Measurements from ENCODE around the gene CCDC73.
A peak's percentile ranks its signal among the peaks of the same experiment; 100 is the strongest.
"Not testable (repeated sequence)": the region's sequence is repeated elsewhere in the genome, so short reads cannot be mapped to it uniquely, and the experiment has no call there.

Gene CCDC73

DNA sequence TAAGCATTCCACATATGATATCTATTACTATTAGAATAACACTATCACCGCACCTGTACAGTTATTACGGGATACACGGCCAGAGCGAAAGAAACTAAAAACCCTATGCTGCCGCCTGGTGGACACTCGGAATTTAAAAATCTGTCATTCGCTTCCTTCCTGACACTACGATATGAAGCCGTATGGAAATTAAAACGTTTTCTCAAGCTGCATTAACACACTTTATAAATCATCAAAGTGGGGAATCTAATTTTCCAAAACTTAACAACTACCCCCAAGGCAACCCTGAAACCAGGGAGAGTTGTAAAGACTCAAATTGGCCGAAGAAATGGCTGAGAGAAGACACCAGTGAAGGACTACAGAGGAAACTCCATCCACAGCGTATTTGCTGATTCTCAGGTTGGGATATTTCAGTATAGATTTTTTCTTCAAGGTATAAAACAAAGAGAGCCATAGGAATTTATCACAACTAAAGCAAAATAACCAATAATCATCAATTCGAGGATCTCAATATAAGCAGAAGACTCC, 1.4 kb downstream of the CCDC73 start:
- peak; percentile 54 to 67 for DNase-seq

DNA sequence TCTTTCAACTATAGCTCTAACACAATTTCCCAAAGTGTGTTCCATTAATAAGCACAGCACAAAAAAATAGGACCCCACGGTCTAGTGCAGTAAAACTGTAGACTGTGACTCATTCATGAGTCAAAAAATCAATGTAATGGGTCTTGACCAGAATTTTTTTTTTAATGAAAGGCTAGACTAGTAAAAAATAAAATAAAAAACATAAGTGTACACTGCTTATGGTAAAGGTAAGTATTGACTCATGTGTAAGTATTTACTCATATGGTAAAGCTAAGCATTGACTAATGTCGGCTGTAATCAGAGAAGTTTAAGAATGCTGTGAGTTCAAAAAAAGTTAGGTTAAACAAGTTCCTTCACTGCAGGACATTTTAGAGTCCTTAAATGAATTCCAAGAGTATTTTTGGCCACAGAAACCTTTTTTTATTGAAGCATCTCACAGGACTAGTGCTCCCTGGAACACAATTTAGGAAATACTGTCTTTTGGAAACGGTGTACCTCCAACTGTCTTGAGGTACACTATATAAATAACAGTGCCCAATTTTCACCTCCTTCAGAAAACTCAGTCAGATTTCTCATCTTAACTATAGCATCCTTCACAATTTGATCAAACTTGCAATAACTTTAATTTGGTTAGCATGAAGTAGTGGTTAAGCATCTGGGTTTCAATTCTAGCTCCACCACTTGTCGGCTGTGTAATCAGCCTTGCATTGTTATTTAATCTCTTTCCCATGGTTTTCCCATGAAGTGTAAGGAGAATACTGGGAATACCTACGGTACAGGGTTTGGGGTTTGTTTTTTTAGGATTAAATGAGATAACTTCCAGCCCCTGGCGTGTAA, 2.1 kb downstream of the CCDC73 start:
- no peak for DNase-seq

DNA sequence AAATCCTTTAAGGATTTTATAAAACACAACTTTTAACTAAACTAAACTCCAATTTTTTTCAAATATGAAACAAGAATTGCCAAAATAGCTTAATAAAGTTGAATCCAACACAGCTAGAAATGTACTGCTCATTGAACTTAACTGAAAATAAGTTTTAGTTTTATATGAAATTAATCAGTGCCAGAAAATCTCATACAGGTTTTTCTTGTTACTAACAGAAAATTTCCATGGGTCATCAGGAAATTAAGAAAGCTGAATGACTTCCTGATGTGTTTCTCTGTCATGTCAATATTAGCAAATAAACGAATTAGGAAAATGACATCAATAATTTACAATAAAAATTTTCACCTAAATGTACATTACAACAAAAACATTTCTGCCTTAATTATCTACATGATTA, 3.5 kb downstream of the CCDC73 start:
- DNase-seq: no peak

DNA sequence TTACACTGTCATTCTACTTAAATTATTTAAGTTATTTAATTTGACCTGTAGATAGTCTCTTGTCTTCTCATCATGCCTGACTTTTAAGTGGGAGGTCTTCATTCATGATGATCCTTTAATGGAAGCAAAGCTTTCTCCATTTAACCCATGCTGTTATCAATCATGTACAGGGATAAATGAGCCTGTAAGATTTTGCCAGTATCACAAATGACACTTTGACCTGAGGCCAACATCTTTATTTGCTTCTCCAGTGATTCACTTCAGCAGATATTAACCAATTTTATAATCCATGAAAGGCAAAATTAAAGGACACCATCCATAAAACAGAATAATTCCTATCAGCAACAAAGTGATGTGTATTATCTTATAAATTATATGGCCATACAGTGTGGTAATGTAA, 7.7 kb downstream of the CCDC73 start:
- no peak for DNase-seq

DNA sequence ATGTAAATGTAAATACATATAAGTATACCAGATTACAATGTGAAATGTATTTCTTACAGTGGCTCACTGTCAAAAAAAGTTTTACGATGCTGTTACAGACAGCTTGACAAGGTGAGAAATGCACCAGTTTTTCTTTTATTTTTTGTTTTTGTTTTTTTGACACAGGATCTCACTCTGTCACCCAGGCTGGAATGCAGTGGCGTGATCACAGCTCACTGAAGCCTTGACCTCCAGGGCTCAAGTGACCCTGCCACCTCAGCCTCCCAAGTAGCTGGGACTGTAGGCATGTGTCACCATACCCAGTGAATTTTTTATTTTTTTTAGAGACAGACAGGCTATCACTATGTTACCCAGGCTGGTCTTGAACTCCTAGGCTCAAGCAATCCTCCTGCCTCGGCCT, 9.2 kb downstream of the CCDC73 start:
- DNase-seq: no peak

DNA sequence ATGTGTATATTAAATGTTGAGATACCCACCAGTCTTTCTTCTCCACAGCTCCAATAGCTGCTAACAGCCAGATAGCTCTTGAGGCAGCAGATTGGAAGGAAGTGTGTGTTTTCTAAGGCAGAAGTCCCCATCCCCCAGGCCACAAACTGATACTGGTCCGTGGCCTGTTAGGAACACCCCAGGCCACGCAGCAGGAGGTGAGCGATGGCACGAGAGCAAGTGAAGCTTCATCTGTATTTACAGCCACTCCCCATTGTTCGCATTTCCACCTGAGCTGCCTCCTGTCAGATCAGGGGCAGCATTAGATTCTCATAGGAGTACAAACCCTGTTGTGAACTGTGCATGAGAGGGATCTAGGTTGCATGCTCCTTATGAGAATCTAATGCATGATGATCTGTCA, 12.7 kb downstream of the CCDC73 start:
- DNase-seq: no peak

DNA sequence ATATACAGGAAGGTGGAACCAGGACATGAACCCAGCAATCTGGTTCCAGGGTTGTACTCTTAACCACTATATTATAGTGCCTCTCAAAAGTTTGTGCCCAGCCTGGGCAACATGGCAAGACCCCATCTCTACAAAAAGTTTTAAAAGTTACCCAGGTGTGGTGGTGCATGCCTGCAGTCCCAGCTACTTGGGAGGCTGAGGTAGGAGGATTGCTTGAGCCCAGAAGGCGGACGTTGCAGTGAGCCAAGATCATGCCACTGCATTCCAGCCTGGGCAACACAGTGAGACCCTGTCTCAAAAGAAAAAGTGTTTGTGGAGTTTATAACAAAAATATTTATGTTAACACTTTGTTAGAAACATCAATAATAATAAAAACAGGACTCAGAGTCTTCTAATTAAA, 13.6 kb downstream of the CCDC73 start:
- DNase-seq: not testable (repeated sequence)

DNA sequence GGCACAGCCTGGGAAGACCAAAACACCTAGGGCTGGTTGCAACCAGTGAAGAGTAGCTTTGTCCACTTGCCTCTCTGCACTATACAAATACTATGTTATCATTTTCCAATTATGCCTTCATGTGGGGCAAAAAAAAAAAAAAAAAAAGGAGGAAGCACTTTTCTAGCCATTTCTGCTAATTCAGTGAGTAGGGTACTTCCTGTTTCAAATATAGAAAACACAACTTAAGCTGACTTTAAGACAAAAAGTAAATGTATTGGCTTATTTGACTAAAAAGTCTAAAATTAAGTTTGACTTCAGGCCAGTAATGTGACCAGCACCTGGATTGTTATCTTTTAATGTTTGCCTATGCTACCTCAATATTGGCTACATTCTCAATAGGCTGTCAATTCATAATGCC, 15.3 kb downstream of the CCDC73 start:
- DNase-seq: no peak

DNA sequence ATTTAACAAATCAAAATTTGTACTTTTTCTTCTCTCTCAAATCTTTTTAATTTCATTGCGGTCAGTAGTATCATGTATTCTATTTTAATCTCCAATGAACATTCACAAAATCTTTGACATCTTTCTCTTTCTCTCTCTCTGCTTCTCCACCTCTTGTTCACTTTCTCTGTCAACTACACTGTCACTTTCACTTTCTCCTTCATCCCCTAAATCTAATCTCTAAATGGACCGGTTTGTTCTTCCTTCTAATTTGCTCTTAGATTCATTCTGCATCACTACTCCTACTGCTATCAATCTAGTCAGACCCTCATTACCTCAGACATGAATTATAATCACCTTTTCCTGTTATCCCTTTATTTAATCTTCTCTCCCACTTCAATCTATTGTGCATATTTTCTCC, 18.6 kb downstream of the CCDC73 start:
- no peak for DNase-seq

DNA sequence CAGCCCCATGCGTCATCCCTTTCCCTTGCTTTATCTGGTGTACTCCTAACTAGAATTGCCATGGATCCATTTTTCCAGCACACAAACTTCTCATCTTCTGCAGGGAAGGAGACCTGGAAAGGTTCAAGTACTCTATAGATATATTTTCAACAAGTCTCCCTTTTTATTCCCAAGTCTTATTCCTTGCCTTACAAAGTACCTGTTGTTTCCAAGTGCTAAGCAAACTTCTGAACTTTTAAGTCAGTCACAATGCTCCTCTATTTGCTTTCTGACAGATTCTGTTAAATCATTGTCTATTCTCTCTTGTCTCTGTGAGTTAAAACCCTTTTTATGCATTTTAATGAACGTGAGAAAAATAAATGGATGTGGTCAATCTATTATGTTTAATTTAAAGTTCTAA, 20.4 kb downstream of the CCDC73 start:
- no peak for DNase-seq

DNA sequence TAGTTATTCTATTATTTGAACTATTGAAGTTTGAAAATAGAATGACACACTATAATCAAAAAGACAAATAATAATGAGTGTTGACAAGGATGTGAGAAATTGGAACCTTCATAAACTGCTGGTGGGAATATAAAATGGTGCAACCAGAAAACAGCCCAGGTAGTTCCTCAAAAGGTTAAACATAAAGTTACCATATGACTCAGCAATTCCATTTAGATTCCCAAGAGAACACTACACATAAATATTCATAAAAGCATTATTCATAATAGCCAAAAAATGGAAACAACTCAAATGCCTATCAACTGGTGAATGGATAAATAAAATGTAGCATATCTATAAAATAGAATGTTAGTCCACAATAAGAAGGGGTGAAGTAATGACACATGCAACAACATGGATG, 21.7 kb downstream of the CCDC73 start:
- no peak for DNase-seq

DNA sequence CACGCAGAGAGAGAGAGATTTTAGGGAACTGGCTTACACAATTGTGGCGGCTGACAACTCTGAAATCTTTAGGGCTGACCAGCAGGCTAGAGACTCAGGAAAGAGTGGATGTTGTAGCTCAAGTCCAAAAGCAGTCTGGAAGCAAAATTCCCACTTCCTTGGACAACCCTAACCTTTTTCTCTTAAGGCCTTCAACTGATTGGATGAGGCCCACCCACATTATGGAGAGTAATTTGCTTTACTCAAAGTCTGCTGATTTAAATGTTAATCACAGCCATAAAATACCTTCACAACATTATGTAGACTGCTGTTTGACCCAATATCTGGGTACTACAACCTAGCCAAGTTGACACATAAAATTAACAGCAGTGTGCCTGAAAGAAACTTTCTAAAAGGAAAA, 32.7 kb downstream of the CCDC73 start:
- DNase-seq: not testable (repeated sequence)

DNA sequence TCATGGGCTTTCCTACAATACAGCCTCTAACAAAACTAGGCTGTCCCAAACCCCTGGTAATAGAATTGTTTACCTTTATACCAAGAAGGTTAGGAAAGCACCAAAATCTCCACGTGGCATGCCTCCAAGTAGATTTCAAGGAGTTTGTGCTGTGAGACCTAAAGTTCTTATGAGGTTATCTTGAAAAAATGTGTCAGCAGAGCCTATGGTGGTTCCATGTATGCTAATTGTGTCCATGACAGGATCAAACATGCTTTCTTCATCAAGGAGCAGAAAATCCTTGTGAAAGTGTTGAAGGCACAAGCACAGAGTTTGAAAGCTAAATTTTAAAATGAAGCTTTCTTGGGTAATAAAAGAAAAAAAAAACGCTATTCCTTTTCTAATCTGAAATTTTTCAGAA, 36.2 kb downstream of the CCDC73 start:
- DNase-seq: no peak

DNA sequence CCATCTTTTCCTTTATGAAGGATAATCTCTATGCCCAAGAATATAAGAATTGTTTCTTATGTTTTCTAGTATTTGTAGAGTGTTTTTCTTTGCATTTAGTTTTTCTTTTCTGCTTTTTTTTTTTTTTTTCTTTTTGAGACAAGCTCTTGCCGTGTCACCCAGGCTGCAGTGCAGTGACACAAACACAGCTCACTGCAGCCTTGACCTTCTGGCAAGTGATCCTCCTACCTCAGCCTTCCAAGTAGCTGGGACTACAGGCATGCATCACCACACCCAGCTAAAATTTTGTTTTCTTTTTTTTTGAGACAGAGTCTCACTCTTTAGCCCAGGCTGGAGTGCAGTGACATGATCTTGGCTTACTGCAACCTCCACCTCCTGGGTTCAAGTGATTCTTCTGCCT, 41.3 kb downstream of the CCDC73 start:
- not testable (repeated sequence) for DNase-seq

DNA sequence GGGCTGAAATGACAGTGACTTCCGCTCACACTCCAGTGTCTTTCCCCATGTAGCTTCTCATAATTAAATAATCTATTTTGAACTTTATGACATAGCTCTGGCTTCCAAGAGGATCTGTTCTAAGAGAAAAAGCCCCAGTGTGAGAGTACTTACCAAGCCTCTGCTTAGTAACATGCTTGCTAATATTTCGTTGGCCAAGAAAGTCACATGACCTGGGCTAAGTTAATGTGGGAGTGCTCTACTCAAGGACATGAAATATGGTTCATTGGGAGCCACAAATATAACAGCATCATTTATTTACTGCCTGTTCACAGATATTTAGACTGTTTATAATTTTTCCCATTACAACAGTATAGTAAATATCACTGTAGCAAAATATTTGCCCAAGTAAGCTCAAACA, 42.5 kb downstream of the CCDC73 start:
- DNase-seq: no peak

DNA sequence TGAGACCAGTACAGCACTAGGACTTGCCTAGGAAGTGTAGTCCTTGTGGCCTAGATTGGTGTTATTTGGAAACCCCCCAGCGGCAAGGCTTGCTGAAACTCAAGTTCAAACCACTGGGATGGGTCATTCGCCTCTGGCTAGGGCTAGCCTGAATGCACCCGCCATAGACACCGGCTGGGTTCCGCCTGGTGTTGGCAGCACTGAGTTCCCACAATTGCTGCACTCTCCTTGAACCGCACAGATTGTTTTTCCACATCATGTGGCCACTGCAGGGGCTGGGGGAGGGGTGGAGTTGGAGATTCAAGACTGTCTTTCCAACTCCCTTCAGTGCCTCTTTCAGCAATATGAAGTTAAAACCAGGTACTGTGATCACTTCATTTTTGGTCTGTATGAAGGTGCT, 43.1 kb downstream of the CCDC73 start:
- DNase-seq: no peak

DNA sequence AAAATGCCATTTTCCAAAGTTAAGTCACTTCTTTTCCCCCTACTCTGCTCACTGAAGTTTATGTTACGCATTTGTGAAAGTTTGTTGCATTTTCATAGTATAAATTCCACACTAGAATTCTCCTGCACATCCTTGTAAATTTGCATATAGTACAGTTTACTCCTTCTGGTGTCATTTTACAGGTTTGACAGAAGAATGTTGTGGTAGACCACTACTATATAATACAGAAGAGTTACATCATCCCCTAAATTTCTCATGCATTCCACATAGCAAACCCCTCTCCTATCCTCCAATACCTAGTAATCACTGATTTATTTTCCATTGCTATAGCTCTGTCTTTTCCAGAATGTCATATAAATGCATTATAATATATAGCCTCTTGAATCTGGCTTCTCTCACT, 64.5 kb downstream of the CCDC73 start:
- no peak for DNase-seq

DNA sequence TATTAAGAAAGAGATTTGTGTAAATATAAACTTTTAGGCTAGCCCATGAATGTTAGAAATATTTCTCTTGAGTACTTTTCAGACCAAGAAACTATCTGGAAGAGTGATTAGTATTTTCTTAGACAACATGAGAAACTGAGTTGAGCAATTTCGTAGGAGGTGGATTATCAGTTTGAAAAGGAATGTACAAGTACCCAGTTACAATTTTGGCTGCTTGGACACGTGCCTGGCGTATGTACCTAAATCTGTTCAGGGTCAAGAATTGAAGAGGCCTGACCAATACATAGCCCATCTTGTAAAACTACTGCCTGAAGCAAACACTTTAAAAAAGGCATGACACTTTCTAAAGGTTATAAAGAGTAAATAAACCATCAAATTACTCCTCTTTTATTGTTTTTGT, 71.1 kb downstream of the CCDC73 start:
- DNase-seq: no peak

DNA sequence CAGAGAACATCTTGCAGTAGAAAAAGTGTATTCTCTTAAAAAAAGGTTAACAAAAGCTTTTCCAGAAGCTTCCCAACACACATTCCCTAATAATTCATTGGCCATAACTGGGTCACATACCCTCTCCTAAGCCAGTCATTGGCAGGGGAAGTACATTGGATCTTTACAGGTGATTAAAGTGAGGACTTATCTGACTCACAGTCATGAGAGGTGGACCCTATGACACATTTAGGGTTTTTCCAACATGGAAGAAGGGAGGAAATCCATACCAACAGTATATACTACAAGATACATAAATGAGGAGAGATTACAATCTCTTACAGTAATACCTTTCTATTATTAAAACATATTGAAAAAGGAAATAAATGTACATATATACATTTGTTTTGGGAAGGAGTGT, 72.2 kb downstream of the CCDC73 start:
- no peak for DNase-seq

DNA sequence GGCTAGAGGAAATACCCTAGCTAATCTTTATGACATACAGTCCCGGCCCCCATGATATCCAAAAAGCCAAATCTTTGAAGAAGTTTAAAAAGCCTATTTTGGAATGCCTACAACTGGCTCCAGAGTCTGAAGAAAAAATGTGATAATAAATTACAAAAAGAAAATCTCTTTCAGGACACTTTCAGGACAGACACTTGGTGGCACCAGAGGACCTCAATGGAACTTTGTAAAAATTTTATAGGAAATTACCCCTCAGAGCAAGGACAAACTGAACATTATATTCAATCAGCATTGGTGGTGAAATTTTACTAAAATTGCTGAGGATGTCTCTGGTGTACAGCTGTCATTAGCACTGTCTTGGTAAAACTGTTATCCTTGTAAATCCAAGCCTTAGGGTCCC, 81.0 kb downstream of the CCDC73 start:
- DNase-seq: no peak

DNA sequence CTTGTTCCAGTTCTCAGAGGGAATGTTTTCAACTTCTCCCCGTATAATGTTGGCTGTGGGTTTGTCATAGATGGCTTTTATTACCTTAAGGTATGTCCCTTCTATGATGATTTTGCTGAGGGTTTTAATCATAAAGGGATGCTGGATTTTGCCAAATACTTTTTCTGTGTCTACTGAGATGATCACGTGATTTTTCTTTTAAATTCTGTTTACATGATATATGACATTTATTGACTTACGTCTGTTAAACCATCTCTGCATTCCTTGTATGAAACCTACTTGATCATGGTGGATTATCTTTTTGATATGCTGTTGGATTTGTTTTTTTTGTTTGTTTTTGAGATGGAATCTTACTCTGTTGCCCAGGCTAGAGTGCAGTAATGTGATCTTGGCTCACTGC, 85.5 kb downstream of the CCDC73 start:
- not testable (repeated sequence) for DNase-seq

DNA sequence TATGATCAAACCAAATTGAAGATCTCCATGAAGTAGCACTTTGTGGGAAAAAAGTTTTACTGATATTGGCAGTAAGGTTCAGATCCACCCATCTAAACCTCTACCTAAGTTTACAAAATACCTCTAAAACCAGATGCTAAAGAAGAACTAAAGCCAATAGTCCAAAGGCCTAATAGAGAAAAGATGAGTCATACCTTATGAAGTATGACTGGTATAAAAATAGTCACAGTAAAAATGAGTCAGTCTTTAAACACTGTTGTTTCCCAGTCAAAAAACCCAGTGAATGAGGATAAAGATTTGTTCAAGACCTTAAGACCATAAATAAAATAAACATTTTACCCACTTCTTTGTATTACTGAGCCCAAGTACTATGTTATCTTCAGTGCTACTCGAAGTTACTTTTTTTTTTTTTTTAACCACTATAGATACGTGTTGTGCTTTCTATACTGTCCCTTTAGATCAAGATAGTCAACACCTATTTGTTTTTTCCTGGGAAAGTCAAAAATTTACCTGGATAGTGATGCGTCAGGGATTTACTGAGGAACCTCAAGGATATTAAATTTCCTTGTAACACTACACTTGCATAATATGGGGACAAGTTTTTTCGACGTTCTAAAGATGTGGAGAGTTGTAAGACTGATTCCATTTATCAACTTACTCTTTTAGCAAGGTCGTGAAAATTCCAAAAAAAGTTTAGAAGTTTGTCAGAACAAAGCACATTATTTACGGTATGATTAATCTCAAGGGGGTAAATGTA, 87.3 kb downstream of the CCDC73 start:
- no peak for DNase-seq

DNA sequence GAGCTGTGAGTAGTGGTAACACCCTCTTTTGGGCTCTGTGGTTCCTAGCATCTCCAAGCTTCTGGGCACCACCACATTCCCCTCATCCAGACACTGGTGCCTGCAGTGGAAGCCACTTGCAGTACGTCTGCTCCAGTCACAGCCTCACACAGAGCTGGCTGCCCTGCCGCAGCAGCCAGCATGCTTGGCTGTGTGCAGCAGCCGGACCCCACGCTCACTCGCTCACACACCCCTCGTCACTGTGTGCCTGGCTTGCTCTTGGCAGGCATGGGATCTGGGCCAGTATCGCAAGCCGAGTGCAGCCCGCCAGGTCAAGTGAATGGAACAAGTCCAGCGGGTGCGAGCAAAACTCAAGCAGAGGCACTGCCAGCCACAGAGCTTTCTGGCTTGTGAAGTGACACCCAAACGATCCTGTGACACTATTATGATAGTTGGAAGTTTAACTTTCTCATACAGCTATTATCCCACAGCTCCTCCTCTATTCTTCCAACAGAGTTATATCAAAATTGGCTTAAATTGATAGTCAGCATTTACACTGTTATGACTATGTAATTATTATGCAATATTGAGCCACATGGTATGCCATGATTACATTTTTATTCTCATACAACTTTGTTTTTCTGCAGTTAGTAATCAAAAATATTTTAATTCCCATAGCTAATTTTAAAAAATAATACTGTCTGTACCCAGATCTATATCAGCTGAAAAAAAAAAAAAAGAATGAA, 89.0 kb downstream of the CCDC73 start:
- DNase-seq: no peak

DNA sequence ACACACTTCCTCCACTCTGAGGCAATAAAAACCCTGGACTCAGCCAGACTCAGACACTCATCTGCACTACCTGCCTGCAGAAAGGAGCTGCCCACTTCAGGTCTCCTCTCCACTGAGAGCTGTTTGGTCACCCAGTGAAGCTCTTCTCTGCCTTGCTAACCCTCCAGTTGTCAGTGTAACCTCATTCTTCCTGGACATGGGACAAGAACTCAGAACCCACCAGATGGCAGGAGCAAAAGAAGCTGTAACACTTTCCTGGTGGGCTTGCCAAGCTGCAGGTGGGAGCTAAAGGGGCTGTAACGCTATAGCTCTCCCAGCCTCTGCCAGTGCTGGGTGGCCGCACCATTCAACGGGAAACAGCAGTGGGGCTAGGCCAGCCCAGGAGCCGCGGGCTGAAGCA, 89.7 kb downstream of the CCDC73 start:
- no peak for DNase-seq

Data from activated CD4-positive, alpha-beta T cell treated with anti-CD3 and anti-CD28 coated beads, Interleukin-2, amount 50 U/mL, for 4 hours (primary cell).